Fibroblast of skin of right quadriceps (primary cell): ENCODE data around the gene SPSB1.

Source experiments
- DNase-seq: peaks from one replicate; pipeline ENCODE4 v3.0.0-alpha.2; 2013

The SPSB1 gene

DNA sequence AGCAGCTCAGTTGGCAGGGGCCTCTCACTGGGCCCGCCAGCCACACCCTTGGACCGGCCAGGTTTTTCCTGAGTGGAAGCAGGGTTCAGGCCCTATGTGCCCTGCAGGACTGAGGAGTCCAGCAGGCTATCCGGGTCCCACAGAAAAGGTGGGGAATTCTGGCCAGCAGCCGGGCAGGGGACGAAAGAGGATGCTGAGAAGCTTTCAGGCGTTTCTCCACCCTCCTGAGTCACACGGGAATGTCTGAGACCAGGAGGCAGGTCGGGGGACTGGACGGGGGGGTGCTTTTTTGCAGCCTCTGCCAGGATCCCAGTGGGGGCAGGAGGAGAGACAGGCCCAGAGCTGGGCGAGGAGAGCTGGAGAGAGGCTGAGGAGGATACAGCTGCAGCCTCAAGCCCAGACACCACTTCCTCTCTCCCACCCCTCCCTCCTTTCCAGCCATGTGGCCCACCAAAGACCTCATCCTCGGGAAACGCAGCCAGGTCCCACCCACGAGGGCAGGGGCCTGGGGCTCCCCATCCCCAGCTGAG is 105.4 kb downstream of the SPSB1 start:
- DNase-seq: peak; percentile 60

DNA sequence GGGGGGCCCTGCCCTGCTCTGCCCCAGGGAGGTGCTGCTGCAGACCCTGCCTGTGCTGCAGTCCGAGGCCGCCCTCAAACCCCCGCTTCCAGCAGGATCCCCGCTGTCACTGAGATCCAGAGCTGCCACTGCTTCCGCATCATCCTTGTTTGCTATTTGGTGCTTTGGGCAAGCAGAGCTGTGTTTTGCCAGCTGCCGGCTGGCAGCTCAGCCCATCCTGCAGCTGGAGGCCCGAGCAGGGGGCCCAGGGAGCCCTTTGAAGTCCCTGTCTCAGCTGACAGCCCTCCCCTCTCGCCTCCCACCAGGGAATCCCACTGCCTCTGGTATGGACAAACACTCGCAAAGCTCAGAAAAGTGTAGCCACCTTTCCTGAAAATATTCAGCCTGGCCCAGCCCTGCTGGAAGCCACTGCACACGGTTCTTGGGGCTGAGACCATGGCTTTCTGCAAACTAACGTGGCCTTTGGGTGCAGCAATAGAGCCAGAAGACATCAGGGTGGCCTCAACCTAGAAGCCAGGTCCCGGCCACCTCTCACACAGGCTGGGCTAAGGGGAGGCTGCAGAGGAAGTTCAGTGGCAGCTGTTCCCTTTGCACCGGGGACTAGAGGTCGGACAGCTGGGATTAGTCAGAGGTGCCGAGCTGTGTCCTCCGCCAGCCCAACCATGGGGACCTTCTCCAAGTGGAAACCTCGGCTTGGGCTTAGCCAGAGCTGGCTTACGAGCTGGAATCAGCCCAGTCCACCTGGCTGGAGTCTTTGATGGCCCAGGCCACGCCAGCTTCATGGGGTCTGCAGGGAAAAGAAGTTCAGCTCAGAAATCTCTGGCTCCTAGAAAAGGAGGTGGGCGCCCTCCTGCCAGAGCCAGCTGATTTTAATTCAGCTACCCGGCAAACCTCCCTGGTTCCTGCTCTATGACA is 107.1 kb downstream of the SPSB1 start:
- DNase-seq: no peak

DNA sequence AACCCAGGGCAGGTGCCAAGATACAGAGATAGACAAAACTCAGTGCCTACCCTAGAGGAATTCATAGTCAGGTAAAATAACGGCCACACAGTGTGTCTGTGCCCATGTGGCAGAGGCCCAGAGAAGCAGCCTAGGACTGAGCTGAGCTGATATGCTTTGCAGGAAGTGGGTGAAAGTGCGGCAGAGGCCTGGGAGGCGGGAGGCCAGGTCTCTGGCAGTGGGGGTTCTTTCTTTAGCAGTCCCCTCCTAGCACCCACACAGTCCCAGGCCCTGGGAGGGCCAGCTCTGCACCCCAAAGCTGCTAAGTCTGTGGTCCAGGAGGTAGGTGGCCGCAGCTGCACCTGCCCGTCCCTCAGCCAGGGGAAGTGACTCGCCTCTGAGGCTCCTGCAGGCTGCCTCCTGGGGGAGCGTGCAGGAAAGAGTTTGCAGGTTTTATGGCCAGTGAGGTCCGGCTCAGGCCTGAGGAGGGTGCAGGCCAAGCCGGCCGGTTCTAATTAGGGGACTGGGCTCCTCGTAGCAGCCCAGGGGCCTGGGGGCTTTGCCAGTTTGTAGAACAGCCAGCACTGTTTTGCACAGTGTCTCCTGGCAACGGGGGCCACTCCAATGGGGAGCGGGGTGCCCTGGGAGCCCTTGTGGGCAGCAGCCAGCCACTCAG is 107.9 kb downstream of the SPSB1 start:
- no peak for DNase-seq

DNA sequence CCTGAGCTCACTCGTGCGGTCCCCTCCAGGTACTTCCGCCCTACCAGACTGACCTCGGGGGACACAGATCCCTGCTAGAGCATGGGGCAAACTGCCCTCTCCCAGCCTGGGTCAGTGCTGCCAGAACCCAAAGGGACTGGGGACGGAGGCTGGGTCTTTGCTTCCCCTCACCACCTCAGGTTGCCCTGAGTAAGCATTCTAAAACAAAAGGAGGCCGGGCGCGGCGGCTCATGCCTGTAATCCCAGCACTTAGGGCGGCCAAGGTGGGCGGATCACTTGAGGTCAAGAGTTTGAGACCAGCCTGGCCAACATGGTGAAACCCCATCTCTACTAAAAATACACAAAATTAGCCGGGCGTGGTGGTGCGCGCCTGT is 108.4 kb downstream of the SPSB1 start:
- DNase-seq: no peak

DNA sequence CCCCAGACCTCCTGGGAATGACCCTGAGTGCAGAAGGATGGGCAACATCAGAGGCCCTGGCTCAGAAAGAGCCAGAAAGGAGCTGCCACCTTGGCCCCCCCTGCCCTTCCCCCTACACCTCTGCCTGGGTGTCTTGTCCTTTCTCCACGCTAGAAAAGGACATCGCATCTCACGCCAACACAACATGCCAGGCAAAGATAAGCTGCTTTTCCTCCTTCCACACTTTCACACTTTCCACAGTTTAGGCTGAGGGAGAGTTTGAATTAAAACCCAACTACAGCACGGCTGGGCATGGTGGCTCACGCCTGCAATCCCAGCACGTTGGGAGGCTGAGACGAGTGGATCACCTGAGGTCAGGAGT is 109.5 kb downstream of the SPSB1 start:
- DNase-seq: no peak

DNA sequence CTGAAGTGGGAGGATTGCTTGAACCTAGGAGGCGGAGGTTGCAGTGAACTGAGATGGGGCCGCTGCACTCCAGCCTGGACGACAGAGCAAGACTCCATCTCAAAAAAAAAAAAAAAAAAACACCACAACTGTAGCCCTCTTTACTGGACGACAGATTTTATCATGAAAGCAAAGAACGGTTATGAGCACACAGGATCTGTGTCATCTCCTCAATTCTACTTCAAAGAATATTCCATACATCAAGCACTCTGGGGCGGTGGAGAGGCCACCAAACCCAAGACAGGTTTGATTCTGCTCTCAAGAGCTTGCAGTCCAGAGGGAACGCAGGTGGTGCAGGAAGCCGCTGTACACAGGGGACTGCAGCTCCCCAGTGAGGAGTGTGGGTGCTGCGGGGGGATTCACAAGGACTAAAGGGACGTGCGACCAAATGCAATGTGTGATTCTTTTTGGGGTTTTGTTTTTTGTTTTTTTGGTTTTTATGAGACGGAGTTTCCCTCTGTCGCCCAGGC is 110.1 kb downstream of the SPSB1 start:
- DNase-seq: no peak

DNA sequence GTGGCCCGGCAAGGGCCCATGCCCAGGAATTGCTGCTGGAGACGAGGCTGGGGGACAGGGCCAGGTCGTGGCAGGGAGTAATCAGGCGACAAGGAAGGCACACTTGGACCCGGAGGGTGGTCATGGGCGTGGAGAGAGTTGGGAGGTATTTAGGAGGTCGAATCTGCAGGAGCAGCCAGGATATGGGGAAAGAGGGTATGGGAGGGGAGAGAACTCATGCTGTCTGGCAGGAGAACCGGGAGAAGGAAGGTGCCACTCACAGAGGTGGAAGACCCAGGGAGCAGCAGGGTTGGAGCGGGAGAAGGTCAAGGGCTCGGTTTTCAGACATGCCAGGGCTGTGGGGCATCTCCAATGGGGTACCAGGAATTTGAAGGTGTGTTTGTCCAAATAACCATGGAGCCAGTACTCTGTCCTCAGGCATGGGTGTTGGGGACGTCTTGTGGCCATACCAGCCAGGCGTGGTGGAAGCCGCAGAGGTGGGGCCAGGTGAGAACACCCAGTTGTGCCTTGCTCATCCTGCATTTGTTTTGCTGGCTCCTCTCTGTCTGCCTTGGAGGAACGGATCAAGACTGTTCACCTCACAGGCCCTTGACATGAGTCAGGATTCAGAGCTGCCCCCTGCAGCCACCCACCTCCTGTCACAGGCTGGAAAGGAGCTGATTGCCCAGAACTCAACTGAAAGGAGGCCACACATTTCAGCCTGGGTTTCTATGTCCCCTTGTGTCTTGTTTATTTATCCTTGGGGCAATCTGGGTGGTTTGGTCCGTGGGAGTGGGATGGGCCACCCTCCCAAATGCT is 111.6 kb downstream of the SPSB1 start:
- no peak for DNase-seq

DNA sequence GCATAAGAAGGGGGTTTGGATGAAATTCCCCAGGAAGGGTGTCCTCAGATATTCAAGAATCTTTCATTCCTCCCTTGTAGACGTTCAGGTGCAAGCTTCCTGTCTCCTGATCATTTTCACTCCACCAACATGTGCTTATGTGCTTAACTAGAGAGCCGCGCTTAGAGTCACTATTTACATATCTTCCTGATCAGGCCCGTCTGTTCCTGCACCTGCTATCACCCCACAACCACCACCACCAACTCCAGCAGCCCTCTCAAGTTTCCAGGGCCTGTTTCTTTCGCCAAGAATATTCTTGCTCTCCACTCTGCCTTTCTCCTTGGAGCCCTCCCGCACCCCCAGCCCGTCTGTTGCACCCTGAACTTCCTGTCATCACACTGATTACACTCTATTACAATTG is 113.4 kb downstream of the SPSB1 start:
- DNase-seq: no peak

DNA sequence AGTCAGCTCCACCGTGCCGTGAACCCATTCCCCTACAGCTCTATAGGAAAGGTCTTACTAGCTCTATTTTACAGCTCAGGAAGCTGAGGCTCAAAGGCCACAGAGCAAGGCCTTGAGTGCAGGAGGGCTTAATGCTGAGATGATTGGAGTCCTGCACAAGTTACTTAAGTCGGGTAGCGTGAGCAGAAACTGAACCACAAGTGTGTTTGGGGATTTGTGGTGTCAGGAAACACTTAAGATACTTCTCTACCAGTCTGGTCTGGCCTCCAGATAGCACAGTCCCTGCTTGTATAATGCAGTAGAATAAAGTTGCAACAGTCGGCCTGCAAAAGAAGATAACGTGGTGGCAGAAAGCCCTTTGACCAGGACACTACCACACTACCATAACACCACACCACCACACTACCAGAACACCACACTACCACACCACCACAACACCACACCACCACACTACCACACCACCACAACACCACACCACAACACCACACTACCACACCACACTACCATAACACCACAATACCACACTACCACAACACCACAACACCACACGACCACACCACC is 118.1 kb downstream of the SPSB1 start:
- peak; percentile 86 for DNase-seq

DNA sequence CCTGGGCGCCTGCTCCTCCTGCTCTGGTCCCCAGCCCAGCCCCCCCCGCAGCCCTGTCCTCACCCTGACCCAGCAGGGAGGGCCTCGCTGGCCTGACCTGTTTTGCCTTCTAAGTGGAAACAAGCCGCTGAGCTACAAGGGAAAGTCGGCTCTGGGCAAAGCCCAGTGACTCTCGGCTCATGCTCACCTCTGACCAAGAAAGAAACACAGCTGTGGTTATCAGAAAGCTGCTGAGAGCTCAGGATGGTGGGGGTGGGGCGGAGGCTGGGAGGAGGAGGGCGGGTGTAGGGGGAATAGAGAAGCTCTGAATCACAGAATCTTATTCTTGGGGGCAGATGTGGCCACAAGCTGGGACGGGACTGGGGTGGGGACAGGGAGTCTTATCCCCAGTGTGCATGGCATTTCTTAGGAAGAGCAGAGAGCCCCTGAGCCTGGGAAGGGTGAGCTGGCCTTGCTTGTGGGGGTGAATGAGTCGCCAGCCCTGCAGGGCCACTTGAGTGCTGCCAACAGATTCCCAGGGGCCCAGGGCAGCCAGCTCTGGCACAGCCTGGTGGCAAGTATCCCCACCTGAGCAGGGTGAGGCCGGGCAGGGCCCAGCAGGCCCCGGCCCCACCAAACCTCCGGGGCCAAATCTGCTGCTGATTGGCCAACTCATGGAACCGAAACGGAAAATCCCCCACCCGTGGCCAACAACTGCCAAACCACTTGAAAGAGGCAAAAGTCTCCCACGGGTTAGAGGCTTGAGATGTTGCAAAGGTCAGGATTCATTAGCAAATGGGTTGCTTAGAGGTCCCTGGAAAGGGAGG is 120.6 kb downstream of the SPSB1 start:
- DNase-seq: peak; percentile 93

DNA sequence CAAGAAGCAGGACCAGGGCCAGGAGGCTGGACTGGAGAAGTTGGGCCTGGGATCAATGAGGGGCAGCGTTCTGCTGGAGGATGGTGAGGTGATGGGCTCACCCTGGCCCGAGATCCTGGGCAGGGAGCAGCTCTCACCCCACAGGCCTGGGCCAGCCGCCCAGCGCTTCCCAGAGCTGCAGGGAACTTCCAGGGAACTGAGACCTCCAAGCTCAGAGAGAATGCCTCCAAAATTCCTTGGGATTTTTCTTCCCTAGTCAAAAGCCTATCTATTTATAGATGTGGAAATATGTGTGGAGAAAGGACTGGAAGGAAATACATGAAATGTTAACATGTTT is 121.2 kb downstream of the SPSB1 start:
- DNase-seq: peak; percentile 82

DNA sequence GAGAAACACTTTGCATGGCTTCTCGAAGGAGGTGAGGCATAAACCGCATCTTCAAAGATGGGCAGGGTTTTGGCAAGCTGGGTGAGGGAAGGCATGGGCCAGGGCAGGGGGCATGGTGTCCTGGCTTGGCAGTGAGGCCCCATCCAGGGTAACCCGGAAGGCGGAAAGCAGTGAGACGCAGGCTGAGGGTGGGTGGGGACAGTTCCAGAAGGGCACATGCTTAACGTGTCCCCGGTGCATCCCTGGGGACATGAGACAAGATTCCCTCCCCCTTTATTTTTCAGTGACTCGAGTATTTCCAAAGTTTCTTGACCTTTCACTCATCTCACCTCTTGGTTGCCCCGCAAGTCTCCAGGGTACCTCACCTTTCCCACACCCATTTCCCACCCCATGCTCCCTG is 123.8 kb downstream of the SPSB1 start:
- no peak for DNase-seq

DNA sequence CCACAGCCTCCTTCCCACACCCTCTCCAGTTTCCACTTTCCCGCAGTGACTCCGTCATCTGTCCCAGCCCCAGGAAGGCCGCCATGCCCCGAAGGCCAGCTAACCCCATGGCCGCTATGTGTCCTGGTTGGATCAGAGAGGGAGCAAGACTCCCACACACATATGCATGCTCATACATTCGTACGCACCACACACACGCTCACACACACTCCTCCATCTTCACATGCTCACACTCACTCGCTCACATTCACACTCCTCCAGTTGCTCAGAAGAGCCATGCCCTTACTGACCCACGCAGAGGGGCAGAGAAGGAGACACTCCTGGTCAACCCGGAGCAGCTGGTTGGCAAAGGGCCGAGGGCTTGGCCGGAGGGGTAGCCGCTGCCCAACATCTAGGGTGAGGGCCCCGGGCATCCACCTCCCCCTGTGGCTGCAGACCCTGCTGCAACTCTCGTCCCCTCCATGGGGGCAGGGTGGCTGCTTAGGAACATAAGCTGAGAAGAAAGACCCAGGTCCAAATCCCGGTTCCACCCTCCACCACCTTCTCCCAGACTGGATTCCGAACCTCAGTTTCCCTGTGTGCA is 124.3 kb downstream of the SPSB1 start:
- DNase-seq: no peak

DNA sequence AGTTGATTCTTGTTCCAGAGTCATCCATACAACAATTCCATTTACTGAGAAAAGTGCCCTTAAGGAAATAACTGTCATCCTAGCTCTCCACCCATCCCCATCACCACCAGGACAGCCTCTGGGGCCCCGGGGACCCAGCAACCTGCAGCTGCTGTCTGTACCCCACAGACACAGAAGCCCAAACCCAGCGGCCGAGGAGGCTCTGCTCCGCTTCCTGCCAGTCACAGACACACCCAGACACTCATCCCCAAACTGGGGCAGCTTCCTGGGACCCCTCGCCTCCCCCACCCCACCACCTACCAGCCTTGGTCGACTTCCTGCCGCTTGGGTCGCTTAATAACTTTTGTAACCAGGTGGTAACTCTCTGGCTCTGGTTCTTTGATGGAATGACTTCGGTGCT is 125.0 kb downstream of the SPSB1 start:
- no peak for DNase-seq

DNA sequence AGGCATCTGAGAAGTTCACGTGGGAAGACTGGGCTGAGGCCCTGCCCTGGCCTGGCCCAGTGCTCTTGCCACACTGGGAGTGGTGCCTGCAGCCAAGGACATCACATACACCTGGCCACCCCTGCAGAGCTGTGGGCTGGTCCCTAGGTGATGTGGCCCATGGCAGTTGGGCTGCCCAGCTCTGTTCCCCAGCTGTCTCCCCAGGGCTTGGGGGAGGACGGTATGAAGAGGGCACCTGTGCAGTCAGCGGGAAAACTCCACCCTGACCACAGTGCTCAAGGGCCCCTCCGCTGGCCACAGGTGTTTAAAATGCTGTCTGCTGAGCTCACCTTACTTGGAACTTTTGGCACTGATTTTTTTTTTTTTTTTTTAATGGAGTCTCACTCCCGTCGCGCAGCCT is 126.2 kb downstream of the SPSB1 start:
- no peak for DNase-seq
